Panc1 (cell line): ENCODE results near the gene DPH1.

Experiments used
- CTCF ChIP-seq: fragments of 450-650 bp; IDR thresholded peaks from 2 replicates; pipeline ENCODE4 v1.5.1; 2017; ENCODE audit warnings: mild to moderate bottlenecking
- POLR2AphosphoS5 ChIP-seq: IDR thresholded peaks from 2 replicates; pipeline ENCODE4 v1.6.1; 2012; ENCODE audit warnings: mild to moderate bottlenecking, low read depth, low read length, moderate library complexity
- TCF7L2 ChIP-seq: IDR thresholded peaks from 2 replicates; pipeline ENCODE4 v1.6.1; 2011; ENCODE audit warnings: mild to moderate bottlenecking, low read depth, low read length, inconsistent platforms

DNA sequence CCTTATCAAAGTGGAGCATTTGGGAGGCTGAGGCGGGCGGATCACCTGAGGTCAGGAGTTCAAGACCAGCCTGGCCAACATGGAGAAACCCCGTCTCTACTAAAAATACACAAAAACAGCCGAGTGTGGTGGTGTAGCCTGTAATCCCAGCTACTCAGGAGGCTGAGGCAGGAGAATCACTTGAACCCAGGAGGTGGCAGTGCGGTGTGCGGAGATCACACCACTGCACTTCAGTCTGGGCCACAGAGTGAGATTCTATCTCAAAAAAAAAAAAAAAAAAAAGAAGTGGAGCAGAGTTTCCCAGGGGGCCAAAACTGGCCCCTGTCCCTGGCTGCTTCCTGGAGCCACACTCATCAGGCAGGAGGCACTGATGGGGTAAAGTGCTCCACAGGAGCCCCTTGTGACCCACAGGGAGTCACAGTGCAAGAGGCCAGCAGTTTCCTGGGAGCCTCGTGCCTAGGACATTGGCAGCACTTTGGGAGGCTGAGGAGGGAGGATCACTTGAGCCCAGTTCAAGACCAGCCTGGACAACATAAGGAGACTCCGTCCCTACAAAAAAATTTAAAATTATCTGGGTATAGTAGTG is 49.2 kb upstream of the DPH1 start:
- TF ChIP-seq CTCF = no peak
- TF ChIP-seq POLR2AphosphoS5 = no peak
- TF ChIP-seq TCF7L2 = no peak
